Keratinocyte (primary cell): Measurements from ENCODE around the gene SAMD4A. TPM values are rescaled to one million over a fixed set of nuclear protein-coding genes. Genes with fewer than 3 reads are reported as not detected.

Experiments
- DNase-seq: peaks from one replicate; pipeline ENCODE4 v3.0.0-alpha.2; 2011; ENCODE audit warnings: low read depth, missing footprints, low spot score
- FAIRE-seq: peaks from 2 replicates; lab custom pipeline; 2011; peaks lifted over from hg19 to GRCh38; lab: Jason Lieb, UNC
- H2AFZ ChIP-seq: 2 replicates; pipeline ENCODE4 v1.6.0; 2012; ENCODE audit warnings: low read length, control low read depth, inconsistent platforms; ENCODE audit not compliant: control insufficient read depth
- H3K27ac ChIP-seq: 2 replicates; pipeline ENCODE4 v1.5.1; 2011; ENCODE audit warnings: low read length; ENCODE audit not compliant: control insufficient read depth, insufficient read depth
- H3K27me3 ChIP-seq: 3 replicates; pipeline ENCODE4 v1.6.0; 2011; ENCODE audit warnings: low read length; ENCODE audit not compliant: control insufficient read depth, insufficient read depth; ENCODE audit errors: extremely low read depth
- H3K36me3 ChIP-seq, 2 experiments: 2 replicates in 1 of 2; 3 replicates in 1 of 2; pipeline ENCODE4 v1.5.1; 2011; ENCODE audit warnings: low read length in 2 of 2, mild to moderate bottlenecking in 1 of 2; ENCODE audit not compliant: control insufficient read depth in 2 of 2, insufficient read depth in 2 of 2; ENCODE audit errors: extremely low read depth in 1 of 2
- H3K4me1 ChIP-seq: 3 replicates; pipeline ENCODE4 v1.5.1; 2011; ENCODE audit warnings: low read length; ENCODE audit not compliant: control insufficient read depth, insufficient read depth; ENCODE audit errors: extremely low read depth
- H3K4me2 ChIP-seq: 3 replicates; pipeline ENCODE4 v1.6.0; 2011; ENCODE audit warnings: low read depth, low read length; ENCODE audit not compliant: control insufficient read depth, insufficient read depth; ENCODE audit errors: extremely low read depth
- H3K4me3 ChIP-seq, 3 experiments: fragments of 200-600 bp in 1 of 3; sonication (generic) in 1 of 3; 2 replicates in 2 of 3; 3 replicates in 1 of 3; pipeline ENCODE4 v1.5.1; 2011 to 2016; ENCODE audit warnings: low read length in 3 of 3, mild to moderate bottlenecking in 3 of 3, control low read depth in 2 of 3, inconsistent platforms in 1 of 3, low read depth in 1 of 3, mixed read lengths in 1 of 3, mixed run types in 1 of 3, moderate library complexity in 1 of 3; ENCODE audit not compliant: control insufficient read depth in 2 of 3, insufficient read depth in 2 of 3; ENCODE audit errors: extremely low read depth in 1 of 3
- H3K79me2 ChIP-seq: 2 replicates; pipeline ENCODE4 v1.6.0; 2012; ENCODE audit warnings: low read length; ENCODE audit not compliant: control insufficient read depth, insufficient read depth
- H3K9ac ChIP-seq: 3 replicates; pipeline ENCODE4 v1.6.0; 2011; ENCODE audit warnings: low read length; ENCODE audit not compliant: control insufficient read depth, insufficient read depth; ENCODE audit errors: extremely low read depth
- H3K9me1 ChIP-seq: 3 replicates; pipeline ENCODE4 v1.6.0; 2011; ENCODE audit warnings: low read length; ENCODE audit not compliant: control insufficient read depth, insufficient read depth; ENCODE audit errors: extremely low read depth
- H3K9me3 ChIP-seq: 2 replicates; pipeline ENCODE4 v1.5.1; 2012; ENCODE audit warnings: low read depth, low read length; ENCODE audit not compliant: control insufficient read depth
- H4K20me1 ChIP-seq: 3 replicates; pipeline ENCODE4 v1.6.0; 2011; ENCODE audit warnings: low read length; ENCODE audit not compliant: control insufficient read depth, insufficient read depth; ENCODE audit errors: extremely low read depth
- EZH2 ChIP-seq: IDR thresholded peaks from one replicate; pipeline ENCODE4 v1.6.1; 2012; ENCODE audit warnings: inconsistent platforms, mild to moderate bottlenecking, low read length, moderate library complexity
- dilution Hi-C: fragments of 300-500 bp; cut with MboI; formaldehyde crosslinking; loops from one replicate; pipeline ENCODE4 v1.7.0; 2020; ENCODE audit warnings: low sequenced_read_pairs; ENCODE audit not compliant: extremely low pct_ligation_motif_present
- polyA plus RNA-seq, 5 experiments: library from polyadenylated mRNA; depleted of rRNA in 3 of 5; stranded (reverse) in 3 of 5; stranded (forward) in 1 of 5; unstranded in 1 of 5; fragments of >200 nt; gene quantifications; 1 replicate in 1 of 5; 2 replicates in 3 of 5; 3 replicates in 1 of 5; pipeline versions ENCODE4 v1.2.1 to v1.2.3, GENCODE V29; 2011 to 2012; ENCODE audit warnings: missing spikeins in 2 of 5, low read depth in 1 of 5, low replicate concordance in 1 of 5
- TF ChIP-seq, protein P1 (sequence below), 3 experiments: IDR thresholded peaks in 1 of 3; conservative IDR thresholded peaks in 1 of 3; optimal IDR thresholded peaks in 1 of 3; 2 replicates in 2 of 3; 3 replicates in 1 of 3; pipeline versions ENCODE3 to v1.5.1; 2011; ENCODE audit warnings: low read length in 3 of 3, mild to moderate bottlenecking in 3 of 3, moderate library complexity in 2 of 3, control low read depth in 1 of 3, inconsistent platforms in 1 of 3; ENCODE audit not compliant: insufficient read depth in 2 of 3; ENCODE audit errors: extremely low read depth in 1 of 3

Gene SAMD4A
- polyA plus RNA-seq, 1 donor (not counting 4 experiments of a cell fraction or from before 2014, with no cell fraction given): 16.2 TPM

DNA sequence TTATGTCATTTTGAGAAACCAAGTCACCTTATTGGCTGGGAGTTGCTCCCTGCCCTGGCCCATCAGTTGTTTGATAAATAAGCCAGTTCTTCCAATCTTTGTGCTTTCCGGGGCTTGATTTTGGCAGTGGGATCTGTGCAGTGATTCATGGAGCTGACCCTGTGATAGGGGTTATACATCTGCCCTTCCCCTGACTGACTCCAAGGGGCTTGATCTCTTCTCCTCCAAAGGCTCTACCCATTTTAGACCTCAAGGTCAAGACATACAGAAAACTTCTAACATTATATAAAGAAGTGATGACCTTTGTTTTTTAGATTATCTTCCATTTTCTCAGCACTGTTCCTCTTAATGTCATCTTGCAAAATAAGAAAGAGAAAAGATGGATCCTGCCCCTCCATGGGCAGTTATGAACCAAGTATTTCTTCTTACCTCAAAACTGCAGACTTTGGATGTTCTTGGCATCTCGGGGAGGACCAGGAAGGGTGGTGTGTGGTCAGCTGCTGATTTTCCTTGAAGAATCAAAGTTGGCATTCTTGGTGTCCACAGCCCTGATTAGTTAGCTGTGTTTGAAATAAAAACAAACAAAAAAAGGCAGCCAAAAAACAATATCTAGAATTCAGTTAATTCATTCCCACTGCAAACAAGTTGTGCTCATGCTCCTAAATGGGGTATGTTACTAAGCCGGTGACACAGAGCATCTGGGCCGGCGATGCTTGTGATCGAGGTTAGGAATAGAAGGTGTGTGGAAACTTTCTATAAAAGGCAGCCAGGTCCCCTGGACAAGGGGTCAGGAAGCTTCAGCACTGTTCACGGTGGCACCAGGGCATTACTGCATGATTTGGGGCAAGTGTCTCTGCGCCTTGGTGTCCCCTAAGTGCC lies 120.2 kb downstream of the SAMD4A start:
- Histone ChIP-seq H2AFZ (no peak overlapping the region), H3K36me3 (no peaks in the 10 kb centered on the region), H3K9me3 (no peaks in the 10 kb centered on the region), H3K79me2 (peaks cover 43% of the 10 kb centered on the region), H3K4me1 (peaks cover 34% of the 10 kb centered on the region), H3K9me1 (peaks cover 2% of the 10 kb centered on the region), H3K27ac (no peak overlapping the region), H3K9ac (no peak overlapping the region), H3K27me3 (no peaks in the 10 kb centered on the region), H4K20me1 (no peaks in the 10 kb centered on the region), H3K4me2 (no peak overlapping the region), H3K4me3 (no peak overlapping the region)
- FAIRE-seq (no peak), DNase-seq (no peak)
- dilution Hi-C loops: no loop called here
- TF ChIP-seq EZH2: no peak
- TF ChIP-seq, protein P1, sequence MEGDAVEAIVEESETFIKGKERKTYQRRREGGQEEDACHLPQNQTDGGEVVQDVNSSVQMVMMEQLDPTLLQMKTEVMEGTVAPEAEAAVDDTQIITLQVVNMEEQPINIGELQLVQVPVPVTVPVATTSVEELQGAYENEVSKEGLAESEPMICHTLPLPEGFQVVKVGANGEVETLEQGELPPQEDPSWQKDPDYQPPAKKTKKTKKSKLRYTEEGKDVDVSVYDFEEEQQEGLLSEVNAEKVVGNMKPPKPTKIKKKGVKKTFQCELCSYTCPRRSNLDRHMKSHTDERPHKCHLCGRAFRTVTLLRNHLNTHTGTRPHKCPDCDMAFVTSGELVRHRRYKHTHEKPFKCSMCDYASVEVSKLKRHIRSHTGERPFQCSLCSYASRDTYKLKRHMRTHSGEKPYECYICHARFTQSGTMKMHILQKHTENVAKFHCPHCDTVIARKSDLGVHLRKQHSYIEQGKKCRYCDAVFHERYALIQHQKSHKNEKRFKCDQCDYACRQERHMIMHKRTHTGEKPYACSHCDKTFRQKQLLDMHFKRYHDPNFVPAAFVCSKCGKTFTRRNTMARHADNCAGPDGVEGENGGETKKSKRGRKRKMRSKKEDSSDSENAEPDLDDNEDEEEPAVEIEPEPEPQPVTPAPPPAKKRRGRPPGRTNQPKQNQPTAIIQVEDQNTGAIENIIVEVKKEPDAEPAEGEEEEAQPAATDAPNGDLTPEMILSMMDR (optimal IDR thresholded peaks at IDR 0.05 in 1 of 3, IDR thresholded peaks at IDR 0.05 in 1 of 3, conservative IDR thresholded peaks at IDR 0.05 in 1 of 3; ENCODE audit: extremely low read depth in 1 of 3, insufficient read depth in 2 of 3, low read length in 3 of 3): no peak

DNA sequence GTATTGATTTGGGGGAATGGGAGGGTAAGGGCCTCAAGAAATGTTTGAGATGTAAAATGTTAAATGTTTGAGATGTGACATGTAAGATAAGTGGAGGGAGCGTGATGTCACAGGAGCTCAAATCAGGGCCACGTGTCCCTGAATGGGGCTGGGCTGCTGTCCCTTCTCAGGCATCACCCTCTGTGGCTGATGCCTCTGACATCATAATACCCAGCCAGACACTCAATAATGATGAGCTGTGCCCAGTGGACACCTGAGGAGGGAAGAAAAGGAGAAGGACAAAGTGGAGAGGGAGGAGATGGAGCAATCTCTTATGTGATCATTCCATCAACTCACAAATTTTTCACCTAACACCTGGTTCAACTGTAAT lies 120.8 kb downstream of the SAMD4A start:
- Histone ChIP-seq H2AFZ (no peak overlapping the region), H3K36me3 (no peaks in the 10 kb centered on the region), H3K27ac (no peak overlapping the region), H4K20me1 (no peaks in the 10 kb centered on the region), H3K4me2 (no peak overlapping the region), H3K4me3 (no peak overlapping the region), H3K79me2 (peaks cover 44% of the 10 kb centered on the region), H3K9ac (no peak overlapping the region), H3K9me1 (peaks cover 2% of the 10 kb centered on the region), H3K9me3 (no peaks in the 10 kb centered on the region), H3K4me1 (peaks cover 28% of the 10 kb centered on the region), H3K27me3 (no peaks in the 10 kb centered on the region)
- DNase-seq (no peak), FAIRE-seq (no peak)
- dilution Hi-C loops: no loop called here
- TF ChIP-seq, protein P1 (optimal IDR thresholded peaks at IDR 0.05 in 1 of 3, IDR thresholded peaks at IDR 0.05 in 1 of 3, conservative IDR thresholded peaks at IDR 0.05 in 1 of 3; ENCODE audit: extremely low read depth in 1 of 3, insufficient read depth in 2 of 3, low read length in 3 of 3): no peak
- TF ChIP-seq EZH2: no peak
